LoVo (cell line): Measurements from ENCODE around the gene CDR2.
"Not testable (repeated sequence)": the region's sequence is repeated elsewhere in the genome, so short reads cannot be mapped to it uniquely, and the experiment has no call there.

Experiments
- DNase-seq: peaks from one replicate; pipeline ENCODE4 v3.0.0-alpha.2; 2016; ENCODE audit warnings: low spot score

Gene CDR2

GRCh38 chr16:22375963-22376640 lies 1.7 kb upstream of the CDR2 start:
- DNase-seq, result no peak

- DNase-seq, result no peak
Measured at GRCh38 chr16:22375117-22375962, 921 bp upstream of the CDR2 start.

- DNase-seq, result no peak
Measured at GRCh38 chr16:22373662-22374310, 633 bp downstream of the CDR2 start.

- no peak for DNase-seq
Measured at GRCh38 chr16:22372882-22373661, 1.3 kb downstream of the CDR2 start.

- no peak for DNase-seq
Measured at GRCh38 chr16:22370038-22370820, 4.2 kb downstream of the CDR2 start.

GRCh38 chr16:22369221-22369811 lies 5.1 kb downstream of the CDR2 start:
- DNase-seq, result peak; percentile 36

- not testable (repeated sequence) for DNase-seq
Measured at GRCh38 chr16:22368200-22368826, 6.1 kb downstream of the CDR2 start.

- no peak for DNase-seq
Measured at GRCh38 chr16:22366889-22367288, 7.5 kb downstream of the CDR2 start.

GRCh38 chr16:22366371-22366770 lies 8.0 kb downstream of the CDR2 start:
- no peak for DNase-seq

GRCh38 chr16:22364241-22364640 lies 10.2 kb downstream of the CDR2 start:
- no peak for DNase-seq

- no peak for DNase-seq
Measured at GRCh38 chr16:22360963-22361659, 13.3 kb downstream of the CDR2 start.

GRCh38 chr16:22359679-22360078 lies 14.7 kb downstream of the CDR2 start:
- no peak for DNase-seq

- DNase-seq, result no peak
Measured at GRCh38 chr16:22358000-22358399, 16.4 kb downstream of the CDR2 start.

- DNase-seq, result no peak
Measured at GRCh38 chr16:22357635-22357971, 16.8 kb downstream of the CDR2 start.

GRCh38 chr16:22356930-22357634 lies 17.3 kb downstream of the CDR2 start:
- no peak for DNase-seq

- DNase-seq, result no peak
Measured at GRCh38 chr16:22355487-22355908, 18.9 kb downstream of the CDR2 start.

GRCh38 chr16:22353933-22354541 lies 20.4 kb downstream of the CDR2 start:
- no peak for DNase-seq

- peak; percentile 57 for DNase-seq
Measured at GRCh38 chr16:22353191-22353919, 21.1 kb downstream of the CDR2 start.
